GM21717 (cell line): ENCODE results near the gene INF2.

ENCODE experiments used
- ATAC-seq: cut with Tn5 transposase; IDR thresholded peaks from one replicate; pipeline ENCODE4 v1.9.1; 2021; ENCODE audit warnings: mild to moderate bottlenecking, moderate library complexity; ENCODE audit not compliant: unreplicated experiment

The INF2 gene

DNA sequence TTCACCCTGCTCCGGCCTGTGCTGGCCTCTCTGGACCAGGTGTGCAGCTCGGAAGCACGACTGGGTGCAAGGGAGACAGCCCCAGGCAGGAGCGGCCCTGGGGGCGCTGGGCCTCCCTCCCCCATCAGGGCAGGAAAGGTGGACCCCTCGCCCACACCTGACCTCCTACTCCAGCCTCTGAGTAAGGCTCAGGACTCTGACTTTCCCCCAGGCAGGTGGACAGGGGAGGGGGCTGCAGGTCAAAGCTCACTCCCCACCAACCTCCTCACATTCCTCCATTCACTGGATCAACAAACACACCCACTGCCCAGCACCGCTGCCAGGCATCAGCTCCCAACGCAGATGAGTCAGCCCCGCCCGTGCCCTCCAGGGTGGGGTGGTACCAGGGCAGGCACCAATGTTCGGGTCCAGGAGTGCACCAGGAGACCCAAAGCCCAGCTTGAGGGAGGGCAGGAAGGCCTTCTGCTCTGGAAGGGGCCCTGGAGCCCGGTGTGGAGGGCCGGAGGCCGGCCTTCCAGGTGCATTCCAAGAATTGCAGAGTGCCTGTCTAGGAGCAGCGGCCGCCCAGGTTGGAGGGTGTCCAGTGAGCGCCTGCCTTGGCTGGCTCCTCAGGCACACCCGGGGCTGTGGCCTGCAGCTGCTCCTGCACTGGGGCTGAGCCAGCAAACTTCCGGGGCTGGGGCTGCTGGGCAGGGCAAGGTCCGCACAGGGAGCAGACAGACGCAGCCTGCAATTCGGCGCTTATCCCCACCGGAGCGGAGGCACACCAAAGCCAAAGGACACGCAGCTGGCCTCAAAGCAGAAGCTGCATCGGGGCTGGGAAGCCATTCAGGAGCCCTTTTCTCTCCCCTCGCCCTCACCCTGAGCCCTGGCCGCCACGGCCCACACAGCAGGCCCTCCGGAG lies 1.6 kb upstream of the INF2 start:
- ATAC-seq: no peak

DNA sequence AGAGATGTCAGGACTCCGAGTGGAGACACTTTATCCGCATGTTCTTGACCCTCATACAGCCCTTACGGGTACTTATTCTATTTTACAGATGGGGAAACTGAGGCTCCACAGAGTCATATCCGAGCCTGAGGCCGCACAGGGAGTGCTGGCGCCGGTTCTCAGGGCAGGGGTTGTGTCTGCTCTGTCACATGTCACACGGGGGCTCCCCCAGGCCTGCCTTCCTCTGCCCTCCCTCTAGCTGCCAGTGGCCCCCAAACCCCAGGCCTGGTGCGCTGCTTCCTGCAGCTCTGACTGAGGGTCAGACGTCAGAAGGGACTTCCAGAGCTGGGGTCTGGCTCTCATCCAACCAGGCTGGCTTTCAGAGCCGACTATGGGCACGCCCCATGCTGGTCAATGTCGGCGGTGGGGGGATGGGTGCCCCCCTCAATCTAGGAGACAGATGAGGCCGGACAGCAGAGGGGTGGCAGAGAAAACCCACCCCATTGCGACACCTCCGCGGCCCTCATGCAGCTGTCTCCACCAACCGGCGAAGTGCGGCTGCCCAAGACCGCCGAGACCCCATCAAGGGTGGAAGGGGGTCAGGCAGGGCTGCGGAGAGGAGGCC lies 811 bp upstream of the INF2 start:
- no peak for ATAC-seq

DNA sequence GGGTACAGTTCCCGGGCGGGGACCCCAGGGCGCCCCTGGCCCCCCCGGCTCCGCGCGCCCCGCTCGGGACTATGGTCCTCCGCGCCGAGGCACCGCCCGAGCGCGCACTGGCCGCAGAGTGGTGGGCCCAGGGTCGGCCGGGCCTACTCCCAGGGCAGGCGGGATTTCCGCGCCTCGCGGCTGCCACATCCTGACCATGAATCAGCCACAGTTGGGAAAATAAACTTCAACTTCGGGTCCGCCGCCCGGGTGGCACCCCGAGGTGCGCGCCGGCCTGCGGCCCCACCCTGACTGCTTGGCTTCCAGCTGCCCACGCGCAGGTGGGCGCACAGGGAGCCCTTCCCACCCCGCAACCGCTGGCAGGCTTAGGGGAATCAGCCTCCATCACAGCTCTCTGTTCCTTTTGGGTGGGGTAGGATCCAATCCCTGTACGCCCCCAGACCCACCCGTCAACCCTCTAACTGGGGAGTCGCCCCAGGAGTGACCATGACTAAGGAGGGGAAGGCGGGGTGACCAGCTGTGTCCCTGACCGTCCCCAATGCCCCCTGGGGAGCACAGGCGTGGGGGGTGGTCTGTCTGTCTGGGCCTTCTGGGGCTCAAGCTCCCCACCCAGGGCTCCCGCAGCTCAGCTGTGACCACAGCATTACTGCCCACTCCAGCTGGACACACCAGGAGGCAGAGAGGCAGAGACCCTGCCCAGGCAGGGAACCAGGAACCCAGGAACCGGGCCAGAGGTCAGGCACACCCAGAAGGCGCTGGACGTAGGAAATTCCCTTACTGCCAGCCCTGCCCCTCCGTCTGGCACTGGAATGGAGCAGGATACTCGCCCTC lies 678 bp downstream of the INF2 start:
- ATAC-seq: no peak

DNA sequence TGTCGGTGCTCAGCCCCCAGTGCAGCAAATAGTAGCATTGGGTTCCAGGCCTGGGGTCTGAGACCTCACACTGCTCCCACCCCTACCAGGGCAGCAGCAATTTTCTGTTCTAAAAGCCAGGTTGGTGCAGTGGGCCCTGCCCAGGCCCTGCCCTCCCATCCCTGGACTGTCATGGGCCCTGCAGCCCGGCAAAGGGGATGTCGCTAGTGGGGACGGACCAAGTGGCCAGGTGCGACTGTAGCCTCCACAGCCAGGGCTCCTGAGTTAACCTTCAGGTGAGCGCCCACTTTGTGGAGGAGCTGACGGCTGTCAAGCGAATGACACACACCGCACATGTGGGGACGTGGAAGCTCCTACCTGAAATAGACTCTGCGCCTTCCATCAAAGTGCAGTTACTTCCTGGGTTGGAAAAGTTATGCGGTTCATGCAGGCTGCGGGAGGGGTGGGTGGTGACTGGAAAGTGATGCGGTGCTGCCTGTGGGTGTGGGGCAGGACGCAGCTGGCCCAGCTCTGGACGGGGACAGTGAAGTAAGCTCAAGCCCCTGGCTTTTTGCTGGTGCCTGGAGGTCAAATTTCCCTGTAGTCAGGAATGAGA lies 1.5 kb downstream of the INF2 start:
- ATAC-seq: no peak

DNA sequence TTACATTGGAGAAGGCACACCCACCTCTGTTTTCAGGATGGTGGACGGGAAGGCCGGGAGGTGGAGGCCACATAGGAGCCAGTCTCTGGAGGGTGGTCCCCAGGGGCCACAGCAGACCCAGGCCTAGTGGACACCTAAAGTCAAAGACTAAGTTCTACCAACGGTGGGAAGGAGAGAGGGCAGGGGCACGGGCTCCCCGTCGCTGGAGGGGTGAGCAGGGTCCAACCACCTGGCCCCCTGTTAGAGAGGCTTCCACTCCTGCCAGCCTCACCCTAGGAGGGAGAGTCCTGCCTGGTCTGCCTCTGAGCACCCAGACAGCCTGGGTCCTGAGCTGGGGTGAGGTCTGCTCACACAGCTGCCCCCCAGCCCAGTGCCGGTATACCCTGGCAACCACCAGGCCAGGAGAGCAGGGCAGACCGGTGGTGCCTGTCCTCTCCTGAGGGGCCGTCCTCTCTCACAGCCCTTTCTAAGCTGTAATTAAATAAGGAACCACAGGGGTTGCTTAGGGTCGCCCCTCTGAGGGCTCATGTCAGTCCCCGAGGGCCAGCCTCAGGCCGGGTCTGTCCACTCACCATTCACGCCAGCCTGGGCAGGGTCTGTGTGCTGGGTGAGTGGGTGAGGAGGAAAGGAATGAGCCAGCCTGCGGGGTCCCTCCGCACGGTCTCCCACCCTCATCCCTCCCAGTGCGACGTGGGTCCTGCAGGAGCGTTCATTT lies 2.3 kb downstream of the INF2 start:
- no peak for ATAC-seq

DNA sequence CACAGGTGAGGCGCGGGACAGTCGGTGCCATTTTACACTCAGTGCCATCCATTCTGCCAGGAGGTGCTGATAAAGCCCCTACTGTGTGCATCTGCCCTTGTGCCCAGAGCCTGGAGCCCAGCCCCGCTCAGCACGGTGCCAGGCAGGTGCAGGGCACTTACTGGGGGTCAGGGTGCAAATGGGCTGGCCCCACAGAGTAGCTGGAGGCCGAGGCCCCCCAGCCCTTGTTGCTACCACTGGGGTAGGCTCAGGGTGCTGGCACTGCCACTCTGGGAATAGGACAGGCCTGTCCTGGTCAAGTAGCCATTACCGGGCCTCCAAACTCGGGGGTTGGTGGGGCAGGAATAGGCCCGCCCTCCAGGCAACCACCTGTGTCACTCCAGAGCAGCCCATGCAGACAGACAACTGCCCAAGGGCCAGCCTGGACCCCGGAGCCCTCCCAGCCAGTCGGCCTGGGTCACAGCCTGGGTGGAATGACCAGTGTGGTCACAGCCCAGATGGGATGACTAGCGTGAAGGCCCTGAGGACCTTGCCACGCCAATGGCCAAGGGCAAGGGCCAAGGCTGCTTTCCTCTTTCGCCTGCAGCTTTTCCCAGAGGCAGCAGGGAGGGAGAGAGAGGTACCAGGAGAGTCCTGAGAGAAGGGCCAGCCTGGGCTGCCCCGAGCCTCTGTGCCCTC lies 3.0 kb downstream of the INF2 start:
- ATAC-seq: no peak

DNA sequence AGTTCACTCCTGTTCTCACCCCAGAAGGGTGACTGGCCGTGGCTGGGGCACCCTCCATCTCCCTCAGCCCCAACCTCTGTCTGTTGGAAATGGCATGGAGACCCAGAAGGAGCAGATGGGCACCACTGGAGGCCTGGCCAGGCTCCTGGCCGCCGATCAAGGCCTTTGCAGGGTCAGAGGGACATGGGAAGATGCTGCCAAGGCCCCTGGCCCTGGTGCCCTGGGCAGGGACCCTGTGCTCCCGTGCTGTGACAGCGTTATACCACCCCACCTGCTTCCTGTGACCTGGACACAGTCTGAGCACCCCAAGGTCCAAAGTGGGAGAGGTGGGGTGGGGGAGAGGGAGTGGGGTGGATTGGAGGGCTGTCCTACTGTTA lies 3.5 kb downstream of the INF2 start:
- ATAC-seq: no peak

DNA sequence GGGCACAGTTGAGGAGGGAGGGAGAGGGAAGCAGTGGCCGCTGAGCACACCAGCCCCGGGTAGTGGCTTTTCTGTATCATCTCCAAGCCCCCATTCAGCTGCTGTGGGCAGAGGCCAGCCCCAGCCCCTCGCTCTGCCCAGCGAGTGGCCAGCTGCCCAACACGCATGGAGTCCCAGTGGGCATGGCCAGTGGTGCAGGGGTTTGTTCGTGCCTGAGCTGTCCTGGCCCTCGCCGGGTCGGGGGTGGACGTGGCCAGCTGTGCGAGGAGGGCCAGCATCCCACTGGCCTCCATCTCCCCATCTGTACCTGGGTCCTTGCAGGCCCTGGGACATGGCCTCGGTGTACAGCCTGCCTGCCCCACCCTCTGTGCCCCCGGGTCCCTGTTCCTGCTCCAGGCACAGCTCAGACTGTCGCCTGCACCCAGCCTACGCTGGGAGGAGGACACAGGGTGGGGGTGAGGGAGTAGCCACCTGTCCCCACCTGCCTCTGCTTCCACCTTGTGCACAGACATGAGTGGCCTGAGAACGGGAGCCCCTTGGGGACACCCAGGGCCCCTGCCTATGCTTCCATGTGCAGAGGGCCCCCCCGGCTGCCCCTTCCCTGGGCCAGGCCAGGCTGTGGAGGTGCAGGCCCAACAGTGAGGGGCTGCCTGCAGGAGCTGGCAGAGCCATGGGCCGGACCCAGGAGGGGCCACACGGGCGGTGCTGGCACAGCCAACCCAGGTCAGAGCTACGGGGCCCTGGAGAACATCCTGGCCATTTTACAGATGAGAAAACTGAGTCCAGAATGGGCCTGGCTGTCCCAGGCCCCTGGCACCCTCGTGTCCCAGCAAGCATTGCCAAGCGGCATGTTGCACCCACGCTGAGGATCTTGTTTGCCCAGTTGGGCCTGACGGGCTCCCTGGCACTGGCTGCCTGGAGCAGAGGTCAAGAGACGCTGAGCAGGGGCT lies 4.3 kb downstream of the INF2 start:
- ATAC-seq: no peak

DNA sequence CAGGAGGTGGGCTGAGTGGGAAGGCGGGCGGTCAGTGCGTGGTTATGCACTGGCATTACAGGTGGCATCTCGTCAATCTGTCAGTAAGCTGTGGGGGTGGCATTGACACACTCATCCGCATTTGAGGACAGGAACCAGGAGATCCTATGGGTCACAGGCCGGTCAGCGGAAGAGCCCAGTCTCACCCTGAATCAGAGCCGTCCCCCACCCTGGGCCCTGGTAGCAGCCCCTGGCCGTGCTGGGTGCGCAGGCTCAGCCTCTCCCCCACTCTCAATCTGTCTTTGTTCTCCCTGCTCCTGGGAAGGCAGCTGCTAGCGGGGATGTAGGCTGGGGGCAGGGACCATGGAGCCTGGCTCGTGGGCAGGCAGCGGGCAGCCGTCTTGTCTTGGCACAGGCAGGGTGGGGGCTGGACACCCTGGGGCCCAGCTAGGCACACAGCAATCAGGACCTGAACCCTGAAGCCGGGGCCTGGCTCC lies 5.1 kb downstream of the INF2 start:
- ATAC-seq: no peak

DNA sequence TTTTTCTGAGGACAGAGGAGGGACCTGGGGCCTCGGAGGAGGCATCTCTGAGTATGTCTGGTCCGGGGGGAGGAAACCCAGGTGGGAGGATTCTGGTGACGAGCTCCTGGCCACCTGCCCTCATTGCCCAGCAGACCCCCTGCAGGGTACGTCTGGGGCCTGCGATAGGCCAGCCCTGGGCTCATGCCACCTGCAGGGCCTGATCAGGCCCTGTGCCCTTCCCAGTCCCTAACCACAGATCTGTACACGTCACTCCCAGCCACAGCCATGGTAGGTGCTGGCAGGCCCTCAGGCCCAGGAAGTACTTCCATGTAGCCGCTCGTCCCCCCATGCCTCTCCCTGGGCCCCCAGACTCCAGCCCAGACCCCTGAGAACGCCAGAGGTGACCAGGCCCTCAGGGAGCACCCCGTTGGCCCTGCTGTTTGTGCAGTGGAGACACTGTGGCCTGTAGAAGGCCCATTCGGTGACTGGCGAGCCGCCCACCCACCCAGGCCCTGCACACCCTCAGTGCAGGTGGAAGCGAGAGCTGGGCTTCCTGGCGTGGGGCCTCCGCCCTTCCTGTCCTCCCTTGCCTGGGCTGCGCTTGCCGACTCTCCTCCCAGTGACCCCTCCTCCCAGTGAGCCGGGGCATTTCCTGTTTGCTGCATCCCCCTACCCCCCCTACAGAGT lies 5.7 kb downstream of the INF2 start:
- ATAC-seq: no peak

DNA sequence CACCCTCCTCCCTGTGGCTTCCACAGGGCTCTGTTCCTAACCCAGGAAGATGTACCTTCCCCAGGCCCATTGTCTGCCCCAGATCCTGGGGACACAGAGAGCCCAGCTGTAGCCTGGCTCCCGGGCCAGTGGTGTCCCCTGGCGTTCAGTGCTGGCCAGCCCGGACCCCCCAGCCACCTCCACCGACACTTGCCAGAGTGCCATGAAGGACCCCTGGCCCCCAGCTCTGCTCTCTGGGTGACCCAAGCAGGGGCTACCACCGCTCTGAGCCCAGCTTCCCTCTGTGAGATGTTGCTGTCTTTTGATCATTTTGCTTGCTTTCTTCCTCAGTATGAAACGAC lies 6.2 kb downstream of the INF2 start:
- ATAC-seq: no peak

DNA sequence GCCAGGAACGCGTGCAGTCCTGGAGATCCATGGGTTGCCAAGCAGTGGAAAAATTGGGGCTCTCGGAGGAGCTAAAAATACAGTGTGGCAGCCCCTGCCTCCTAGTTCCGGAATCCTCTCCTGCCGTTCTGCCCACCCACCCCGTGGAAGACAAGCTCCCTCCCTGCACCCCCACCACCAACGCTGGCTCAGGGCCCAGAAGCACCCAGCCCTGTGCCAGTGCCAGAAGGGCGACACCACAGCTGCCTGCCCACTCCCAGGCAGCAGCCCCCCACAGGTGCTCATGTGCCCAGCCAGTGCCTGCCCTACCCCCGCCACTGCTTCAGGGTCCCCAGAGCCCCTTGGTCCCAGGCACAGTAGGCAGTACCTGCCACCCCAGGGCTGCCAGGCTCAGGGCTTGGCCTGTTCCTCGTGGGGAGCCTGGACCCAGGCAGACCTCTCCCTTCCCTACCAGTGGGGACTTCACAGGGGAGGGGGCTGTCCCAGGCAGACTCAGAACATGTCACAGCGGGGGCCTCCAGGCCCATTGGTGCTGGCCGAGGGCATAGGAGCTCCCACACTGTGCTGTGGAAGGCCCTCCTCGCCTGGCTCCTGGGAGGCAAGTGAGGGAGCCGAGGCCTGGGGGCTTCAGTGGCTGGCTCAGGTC lies 7.4 kb downstream of the INF2 start:
- ATAC-seq: no peak

DNA sequence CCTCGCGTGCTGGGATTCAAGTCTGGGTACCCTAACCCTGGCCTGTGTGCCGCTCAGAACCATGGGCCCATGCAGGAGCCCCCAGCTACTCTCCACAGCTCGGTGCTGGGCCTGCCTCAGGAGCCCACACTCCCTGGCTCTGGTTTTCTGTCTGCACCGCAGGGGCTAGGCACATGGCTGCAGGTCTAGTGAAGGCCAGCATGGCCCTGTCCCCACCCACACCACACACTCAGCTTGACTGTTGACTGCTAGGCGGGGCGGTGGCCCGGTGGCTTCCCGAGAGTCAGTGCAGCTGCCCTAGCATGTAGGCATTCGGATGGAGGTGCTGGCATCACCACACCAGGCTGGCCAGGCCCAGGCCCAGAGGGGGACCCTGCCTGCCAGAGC lies 7.9 kb downstream of the INF2 start:
- ATAC-seq: no peak

DNA sequence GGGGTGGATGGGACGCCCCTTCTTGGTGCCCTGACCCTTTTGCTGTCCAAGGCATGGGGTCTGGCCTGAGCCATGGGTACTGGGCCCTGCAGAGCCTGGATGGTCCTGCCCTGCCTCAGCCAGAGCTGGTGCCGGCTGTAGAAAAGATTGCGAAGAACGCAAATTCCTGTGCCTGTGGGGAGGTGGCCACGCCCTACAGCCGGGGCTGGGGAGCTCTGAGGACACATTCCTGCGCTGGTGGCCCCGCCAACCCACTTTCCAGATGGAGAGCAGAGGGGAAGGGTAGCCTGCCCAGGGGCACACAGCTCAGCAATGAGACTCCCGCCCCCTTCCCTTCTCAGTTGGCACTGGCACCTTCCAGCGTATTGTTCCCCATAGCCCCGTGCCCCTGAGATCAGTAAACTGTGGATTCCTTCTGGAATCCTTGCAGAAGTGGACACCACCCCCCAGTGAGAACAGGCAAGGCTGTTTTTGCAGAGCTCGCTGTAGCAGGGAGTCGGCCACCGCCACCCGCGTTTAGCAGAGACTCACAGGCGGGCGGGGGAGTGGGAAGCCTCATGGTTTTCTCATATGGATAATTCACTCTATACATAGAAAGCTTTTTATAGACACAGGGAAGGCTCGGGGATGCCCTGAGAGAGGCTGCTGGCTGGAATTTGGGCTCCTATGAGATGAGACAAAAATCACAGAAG lies 8.6 kb downstream of the INF2 start:
- ATAC-seq: no peak

DNA sequence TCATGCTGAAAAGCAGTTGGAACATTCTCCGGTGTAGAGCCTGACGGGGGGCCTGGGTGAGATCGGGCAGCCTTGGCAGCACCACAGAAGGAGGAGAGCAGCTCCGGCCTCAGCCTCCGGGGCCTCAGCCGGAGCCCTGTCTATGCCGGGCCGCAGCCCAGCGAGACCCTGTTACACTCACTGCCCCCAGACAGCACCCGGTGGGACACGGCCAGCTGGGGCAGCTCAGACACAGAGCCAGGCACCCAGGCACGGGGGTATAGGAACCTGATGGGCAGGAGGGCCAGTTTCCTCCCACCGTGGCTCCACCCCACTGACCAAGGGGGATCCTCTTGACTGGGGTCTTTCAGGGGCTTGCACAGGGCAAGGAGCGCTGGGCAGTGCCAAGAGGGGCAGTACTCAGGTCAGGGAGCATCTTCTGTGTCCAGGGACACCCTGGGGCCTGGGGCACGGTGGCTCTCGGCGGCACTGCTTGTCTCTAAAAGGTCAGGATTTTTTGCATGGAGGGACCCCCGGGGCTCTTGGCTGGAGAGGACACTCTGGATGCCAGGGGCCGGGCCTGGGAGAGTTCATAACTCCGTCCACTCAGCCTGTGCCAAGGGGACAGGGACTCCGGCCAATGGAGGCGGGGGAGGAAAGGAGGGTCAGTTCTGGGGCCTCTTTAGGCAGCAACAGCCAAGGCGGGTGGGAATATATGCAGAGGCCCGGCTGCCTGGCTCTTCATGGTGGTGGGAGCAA lies 9.4 kb downstream of the INF2 start:
- ATAC-seq: no peak

DNA sequence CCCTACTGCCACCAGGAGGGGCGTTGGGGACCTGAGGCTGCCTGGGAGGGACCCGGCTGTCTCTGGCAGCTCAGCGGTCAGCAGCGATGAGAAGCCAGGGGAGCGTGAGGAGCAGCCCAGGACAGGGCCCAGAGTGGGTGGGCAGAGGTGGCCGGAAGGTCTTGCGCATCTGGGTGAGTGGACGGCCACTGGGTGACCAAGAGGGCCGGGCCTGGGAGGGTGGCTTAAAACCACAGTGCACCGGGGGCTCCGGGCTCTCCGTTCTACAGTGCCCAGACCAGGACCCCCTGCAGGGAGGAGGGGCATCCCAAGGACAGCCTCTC lies 10.0 kb downstream of the INF2 start:
- no peak for ATAC-seq

DNA sequence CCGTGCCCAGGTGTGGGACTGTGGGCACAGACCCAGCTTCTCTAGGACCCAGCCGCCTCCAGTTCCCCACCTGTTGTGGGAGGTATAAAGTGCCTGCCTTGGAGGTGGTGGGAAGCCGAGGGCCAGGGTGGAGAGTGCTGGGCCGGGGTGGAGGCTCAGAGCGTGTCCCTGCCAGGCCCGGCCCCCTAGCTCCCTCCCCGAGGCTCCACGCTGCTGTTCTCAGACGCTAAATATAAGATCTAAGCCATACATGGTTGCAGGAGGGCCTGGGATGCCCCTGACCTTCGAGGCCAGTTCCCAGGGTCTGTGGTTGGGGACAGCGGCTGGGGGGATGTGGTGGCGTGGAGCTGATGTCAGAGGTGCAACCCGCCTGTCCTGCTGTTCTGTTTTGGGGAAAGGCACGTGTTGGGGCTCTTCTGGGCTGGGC lies 10.8 kb downstream of the INF2 start:
- ATAC-seq: no peak
